ENCODE results near the gene TRMT2A. TPM values are rescaled to one million over a fixed set of nuclear protein-coding genes. Genes with fewer than 3 reads are reported as not detected.
"Not testable (repeated sequence)": the region's sequence is repeated elsewhere in the genome, so short reads cannot be mapped to it uniquely, and the experiment has no call there.

The TRMT2A gene
- total RNA-seq, 1 experiment from 2014 or later = 47.1 TPM

- BruUV-seq (replicated peaks) = no TSS peak
- ChIA-PET POLR2A (no interaction called here), CTCF (no interaction called here)
- no peaks in the 10 kb centered on the region for H3K27me3 Mint-ChIP-seq (ENCODE audit: insufficient read depth, unreplicated experiment)
- H3K4me3 Mint-ChIP-seq (ENCODE audit: unreplicated experiment) = no peak overlapping the region
- TF ChIP-seq CTCF (IDR thresholded peaks at IDR 0.05; ENCODE audit: unreplicated experiment) = no peak
- intact Hi-C loops (cut with micrococcal nuclease) = no loop called here
- H3K9me3 Mint-ChIP-seq (ENCODE audit: unreplicated experiment) = no peaks in the 10 kb centered on the region
- no peak for DNase-seq (ENCODE audit: unreplicated experiment)
- H3K27ac Mint-ChIP-seq (ENCODE audit: low read depth, unreplicated experiment) = peak overlapping the region; percentile 71
- peaks cover 7% of the 10 kb centered on the region for H3K36me3 Mint-ChIP-seq (ENCODE audit: insufficient read depth, unreplicated experiment)
- H3K4me1 Mint-ChIP-seq (ENCODE audit: insufficient read depth, unreplicated experiment) = peaks cover 4% of the 10 kb centered on the region
These were observed 40.3 kb downstream of the TRMT2A start for GRCh38 chr22:20076627-20077172.

- ChIA-PET POLR2A (no interaction called here), CTCF (interaction anchor here (0.7 kb wide), 1 partner anchor 59 kb away, joined by 3 read pairs; no protein-coding TSS in a partner anchor)
- no peak for TF ChIP-seq CTCF (IDR thresholded peaks at IDR 0.05; ENCODE audit: unreplicated experiment)
- Mint-ChIP-seq H3K36me3 (ENCODE audit: insufficient read depth, unreplicated experiment) (peaks cover 6% of the 10 kb centered on the region), H3K9me3 (ENCODE audit: unreplicated experiment) (no peaks in the 10 kb centered on the region), H3K27me3 (ENCODE audit: insufficient read depth, unreplicated experiment) (no peaks in the 10 kb centered on the region), H3K4me3 (ENCODE audit: unreplicated experiment) (no peak overlapping the region), H3K4me1 (ENCODE audit: insufficient read depth, unreplicated experiment) (no peaks in the 10 kb centered on the region), H3K27ac (ENCODE audit: low read depth, unreplicated experiment) (no peak overlapping the region)
- intact Hi-C loops (cut with micrococcal nuclease) = no loop called here
- BruUV-seq (replicated peaks) = no TSS peak
- no peak for DNase-seq (ENCODE audit: unreplicated experiment)
These were observed 45.5 kb downstream of the TRMT2A start for GRCh38 chr22:20071524-20071972.

GRCh38 chr22:20069331-20070042 lies 47.5 kb downstream of the TRMT2A start:
- H3K36me3 Mint-ChIP-seq (ENCODE audit: insufficient read depth, unreplicated experiment) = peaks cover 6% of the 10 kb centered on the region
- BruUV-seq (replicated peaks) = no TSS peak
- TF ChIP-seq CTCF (IDR thresholded peaks at IDR 0.05; ENCODE audit: unreplicated experiment) = no peak
- no peaks in the 10 kb centered on the region for H3K9me3 Mint-ChIP-seq (ENCODE audit: unreplicated experiment)
- intact Hi-C loops (cut with micrococcal nuclease) = no loop called here
- DNase-seq (ENCODE audit: unreplicated experiment) = no peak
- no peak overlapping the region for H3K4me3 Mint-ChIP-seq (ENCODE audit: unreplicated experiment)
- H3K27ac Mint-ChIP-seq (ENCODE audit: low read depth, unreplicated experiment) = no peak overlapping the region
- no peaks in the 10 kb centered on the region for H3K27me3 Mint-ChIP-seq (ENCODE audit: insufficient read depth, unreplicated experiment)
- H3K4me1 Mint-ChIP-seq (ENCODE audit: insufficient read depth, unreplicated experiment) = no peaks in the 10 kb centered on the region
- CTCF ChIA-PET = interaction anchor here (0.7 kb wide), 2 partner anchors 8 to 559 kb away, joined by 3 read pairs; no protein-coding TSS in a partner anchor
- POLR2A ChIA-PET = interaction anchor here (1.2 to 2.1 kb wide), 2 partner anchors 8 to 10 kb away, joined by 3 to 7 read pairs; no protein-coding TSS in a partner anchor

GRCh38 chr22:20068640-20069039 lies 48.4 kb downstream of the TRMT2A start:
- H3K27ac Mint-ChIP-seq (ENCODE audit: low read depth, unreplicated experiment) = no peak overlapping the region
- BruUV-seq (replicated peaks) = no TSS peak
- no peaks in the 10 kb centered on the region for H3K27me3 Mint-ChIP-seq (ENCODE audit: insufficient read depth, unreplicated experiment)
- intact Hi-C loops (cut with micrococcal nuclease) = no loop called here
- H3K9me3 Mint-ChIP-seq (ENCODE audit: unreplicated experiment) = no peaks in the 10 kb centered on the region
- H3K36me3 Mint-ChIP-seq (ENCODE audit: insufficient read depth, unreplicated experiment) = peaks cover 6% of the 10 kb centered on the region
- no peak for TF ChIP-seq CTCF (IDR thresholded peaks at IDR 0.05; ENCODE audit: unreplicated experiment)
- DNase-seq (ENCODE audit: unreplicated experiment) = no peak
- POLR2A ChIA-PET = no interaction called here
- H3K4me3 Mint-ChIP-seq (ENCODE audit: unreplicated experiment) = no peak overlapping the region
- H3K4me1 Mint-ChIP-seq (ENCODE audit: insufficient read depth, unreplicated experiment) = no peaks in the 10 kb centered on the region
- CTCF ChIA-PET = interaction anchor here (0.7 kb wide), 1 partner anchor 559 kb away, joined by 3 read pairs; no protein-coding TSS in a partner anchor

- POLR2A ChIA-PET = interaction anchor here (0.7 kb wide), 1 partner anchor 36 kb away, joined by 3 read pairs; no protein-coding TSS in a partner anchor
- H3K27ac Mint-ChIP-seq (ENCODE audit: low read depth, unreplicated experiment); intact Hi-C loops (cut with micrococcal nuclease); H3K36me3 Mint-ChIP-seq (ENCODE audit: insufficient read depth, unreplicated experiment); H3K27me3 Mint-ChIP-seq (ENCODE audit: insufficient read depth, unreplicated experiment); BruUV-seq (replicated peaks); H3K9me3 Mint-ChIP-seq (ENCODE audit: unreplicated experiment); DNase-seq (ENCODE audit: unreplicated experiment); H3K4me1 Mint-ChIP-seq (ENCODE audit: insufficient read depth, unreplicated experiment); H3K4me3 Mint-ChIP-seq (ENCODE audit: unreplicated experiment): not testable (repeated sequence)
- CTCF ChIA-PET = interaction anchor here (1.6 kb wide), 1 partner anchor 24 kb away, joined by 3 read pairs; no protein-coding TSS in a partner anchor
These were observed 49.7 kb downstream of the TRMT2A start for GRCh38 chr22:20067384-20067682.
